Right ventricle myocardium superior (tissue), 1 donor: ENCODE data around the gene EHHADH. TPM values are rescaled to one million over a fixed set of nuclear protein-coding genes. Genes with fewer than 3 reads are reported as not detected.
A peak's percentile ranks its signal among the peaks of the same experiment; 100 is the strongest.

Experiments used
- ATAC-seq: fragments of 200-7000 bp; cut with Tn5 transposase; one replicate; pipeline ENCODE4 v1.9.1; 2020; ENCODE audit warnings: mild to moderate bottlenecking; ENCODE audit not compliant: poor library complexity
- DNase-seq: peaks from one replicate; pipeline ENCODE4 v3.0.0-alpha.2; 2020
- intact Hi-C: fragments of 100-400 bp; cut with DNase I; formaldehyde crosslinking; loops from one replicate; pipeline ENCODE4 v1.11.2; 2022
- microRNA-seq: library from miRNA; unstranded; fragments of <30 nt; microRNA quantifications from one replicate; pipeline ENCODE4 v1.2.0, GENCODE V29; 2020
- total RNA-seq: library from RNA; stranded (reverse); fragmentation: NEBNext Ultra II Directional; extraction: Animal tissue kit (Norgen Biotek cat#: 25700); gene quantifications from one replicate; pipeline ENCODE4 v1.2.1, GENCODE V29; 2021
- donor health status: DM: no; HTN: yes; CAD: no; lungs with severe emphysema.

EHHADH gene
- total RNA-seq, 1 donor from 2014 or later = 18.7 TPM

DNA sequence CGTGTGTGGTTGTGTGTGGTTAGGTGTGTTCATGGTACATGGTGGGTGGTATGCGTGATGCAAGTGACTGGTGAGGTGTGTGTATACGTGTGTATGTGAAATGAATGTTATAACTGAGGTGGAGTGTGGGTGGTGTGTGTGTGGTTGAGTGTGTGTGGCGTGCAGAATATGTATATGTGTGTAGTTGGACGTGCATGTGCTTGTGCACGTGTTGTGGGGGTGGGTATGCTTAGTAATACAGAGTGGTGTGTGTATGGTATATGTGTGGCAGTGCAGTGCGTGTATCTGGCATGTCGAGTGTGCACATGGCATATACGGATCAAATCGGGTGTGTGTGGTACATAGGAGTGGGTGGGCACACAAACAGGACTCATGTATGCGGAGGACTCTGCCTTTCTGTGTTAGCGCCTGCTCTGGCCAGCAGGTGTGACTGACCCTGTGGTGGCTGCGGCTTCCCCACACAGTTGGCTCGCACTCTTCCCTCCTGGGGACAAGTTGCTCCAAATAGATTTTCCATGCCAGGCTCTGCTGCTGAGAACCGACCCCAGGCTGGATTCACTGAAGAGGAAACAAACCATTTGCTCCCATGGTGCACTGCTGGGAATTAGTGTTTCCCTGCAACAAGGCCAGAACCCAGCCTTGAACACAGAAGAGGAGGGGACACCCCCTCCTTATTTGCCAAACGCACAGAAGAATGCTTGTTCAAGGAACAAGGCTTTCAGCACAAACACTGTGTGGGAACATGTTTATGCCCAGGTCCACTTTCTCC is 99.8 kb downstream of the EHHADH start:
- intact Hi-C loops = no loop called here
- no peak for DNase-seq
- no peak for ATAC-seq

DNA sequence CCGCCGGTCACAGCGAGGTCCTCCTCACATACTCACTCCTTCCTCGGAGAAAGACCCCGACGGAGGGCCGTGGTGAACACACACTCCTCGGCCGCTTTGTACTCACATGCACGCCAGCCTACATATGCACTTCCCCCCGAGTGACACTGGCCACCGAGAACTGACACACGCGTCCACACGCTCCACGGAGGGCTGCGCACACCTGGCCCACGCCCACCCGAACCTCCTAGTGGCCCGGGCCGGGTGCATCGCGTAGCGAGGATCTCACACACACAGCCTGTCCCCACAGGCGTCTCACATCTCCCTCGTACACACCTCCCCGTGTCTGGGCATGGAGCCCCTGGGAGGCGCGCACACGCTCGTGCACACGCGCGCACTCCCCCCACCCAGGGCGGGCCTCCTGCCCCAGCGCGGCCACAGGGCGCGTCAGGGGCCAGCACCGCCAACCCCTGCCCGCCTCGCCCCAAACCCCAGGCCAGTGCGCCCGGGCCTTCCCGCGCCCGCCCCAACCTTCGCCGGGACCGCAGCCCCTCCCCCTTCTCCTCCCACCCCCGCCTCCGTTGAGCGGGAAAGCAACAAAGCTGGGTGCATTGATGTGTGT is 100.6 kb downstream of the EHHADH start:
- intact Hi-C loops = no loop called here
- no peak for DNase-seq
- ATAC-seq = peak; percentile 33

DNA sequence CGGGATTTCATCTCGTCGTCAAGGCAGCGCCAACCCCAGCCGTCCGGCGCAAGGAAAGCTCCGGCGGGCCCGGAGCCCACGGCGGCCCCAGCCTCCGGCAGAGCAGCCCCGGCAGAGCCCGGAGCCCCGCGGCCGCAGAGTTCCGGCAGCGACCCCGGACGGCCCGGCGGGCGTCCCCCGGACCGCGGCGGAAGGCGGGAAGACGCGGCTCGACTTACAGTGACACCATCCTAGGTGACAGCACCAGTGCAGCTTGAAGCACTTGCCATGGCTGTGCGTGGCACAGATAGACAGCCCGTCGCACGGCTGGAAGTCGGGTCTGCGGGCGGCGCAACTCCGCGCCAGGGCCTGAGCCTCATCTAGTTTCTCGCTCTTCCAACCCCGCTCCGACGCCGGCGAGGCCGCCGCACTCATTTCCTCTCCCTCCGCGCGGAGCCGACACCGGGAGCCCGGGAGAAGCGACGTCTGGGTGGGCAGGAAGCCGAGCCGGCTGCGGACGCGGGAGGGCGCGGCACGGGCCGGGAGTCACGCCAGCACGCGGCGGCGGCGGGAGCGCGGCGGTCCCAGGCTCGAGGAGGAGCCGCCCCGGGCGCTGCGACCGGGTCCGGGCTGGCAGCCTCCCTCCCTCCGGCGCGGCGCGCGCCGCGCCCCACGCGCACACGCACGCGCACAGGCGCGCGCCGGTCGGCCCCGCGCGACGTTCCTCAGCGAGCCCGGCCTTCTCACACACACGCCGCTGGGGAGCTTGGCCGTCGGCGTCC is 101.3 kb downstream of the EHHADH start, which contains the start of gene C3orf70:
Gene C3orf70 (minus strand): TSS at position 651 of the 761 bp plus-strand sequence. CDS start 237 bp downstream, at position 414.
- intact Hi-C loops = no loop called here
- peak; percentile 82 for DNase-seq
- ATAC-seq = peak; percentile 87

DNA sequence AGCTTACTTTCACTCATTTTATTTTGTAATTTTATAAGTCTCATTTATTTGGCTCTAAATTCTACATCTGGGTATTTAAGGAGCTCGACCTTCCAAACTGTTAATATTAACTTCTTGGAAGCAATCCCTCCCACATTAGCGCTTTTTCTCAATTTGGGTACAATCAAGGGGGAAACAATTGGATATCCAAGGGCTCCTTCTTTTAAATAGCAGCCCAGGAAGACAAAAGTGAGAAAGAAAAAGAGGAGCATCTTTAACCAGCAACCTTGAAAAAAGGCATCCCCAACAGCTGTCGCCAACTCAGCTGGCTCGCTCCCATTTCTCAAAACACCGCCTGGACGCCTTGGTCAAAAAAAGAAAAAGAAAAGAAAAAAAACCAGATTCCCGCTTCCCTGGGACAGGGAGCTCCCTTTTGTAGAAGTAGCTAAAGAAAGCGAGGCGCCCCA is 101.9 kb downstream of the EHHADH start:
- no peak for ATAC-seq
- no peak for DNase-seq
- intact Hi-C loops = no loop called here

DNA sequence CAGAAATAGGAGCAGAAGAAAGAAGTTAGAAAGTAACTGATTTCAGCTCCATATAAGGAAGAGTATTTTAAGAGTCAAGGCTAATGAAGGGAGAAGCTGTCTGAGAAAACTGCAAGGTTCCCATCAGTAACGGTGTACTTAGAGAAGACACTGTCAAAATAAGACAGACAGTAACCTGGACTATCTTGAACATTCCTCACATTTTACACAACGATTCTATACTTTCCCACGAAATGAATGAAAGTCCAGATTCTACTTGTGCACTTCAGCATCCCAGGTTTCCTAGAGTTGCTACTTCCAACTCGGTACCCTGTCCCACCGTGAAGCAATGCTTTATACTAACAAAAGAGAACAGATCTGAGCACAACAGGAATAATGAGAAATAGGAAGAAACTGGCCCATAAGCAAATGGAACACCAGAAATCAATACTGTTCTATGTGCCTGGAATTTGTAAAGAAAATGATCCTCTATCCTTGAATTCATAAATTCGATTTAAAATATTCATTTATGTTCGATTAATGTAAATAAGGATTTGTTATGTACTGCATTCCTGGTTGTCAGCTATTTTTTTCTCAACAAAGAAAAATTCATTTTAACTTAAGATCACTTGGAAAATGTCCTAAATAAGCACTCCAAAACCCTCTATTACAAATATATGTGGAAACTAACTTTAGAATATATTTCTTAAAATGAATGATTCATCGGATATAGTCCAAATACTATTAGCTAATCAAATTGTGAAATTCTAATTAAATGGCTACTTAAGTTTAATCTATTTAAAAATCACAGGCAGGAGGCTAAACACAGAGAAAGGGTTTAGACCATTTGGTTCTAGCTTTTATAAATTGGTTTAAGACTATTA is 102.5 kb downstream of the EHHADH start:
- intact Hi-C loops = no loop called here
- DNase-seq (no peak), ATAC-seq (no peak)

DNA sequence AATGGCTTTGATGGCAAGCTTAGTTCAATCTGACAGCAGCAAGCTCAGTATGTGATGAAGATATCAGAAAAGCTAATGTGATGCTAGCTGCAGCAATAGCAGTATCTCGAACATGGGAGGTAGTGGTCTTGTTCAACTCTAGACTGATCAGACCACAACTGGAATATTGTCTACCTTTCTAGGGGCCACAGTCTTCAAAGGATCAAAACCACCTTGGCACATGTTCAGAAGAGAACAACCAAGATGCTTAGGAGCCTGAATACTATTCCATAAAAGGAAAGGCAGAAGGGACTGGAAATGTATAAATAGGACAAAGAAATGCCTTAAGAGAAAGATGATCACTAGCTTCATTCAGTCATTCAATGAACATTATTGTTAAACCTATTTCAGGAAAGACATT is 103.3 kb downstream of the EHHADH start:
- intact Hi-C loops = no loop called here
- DNase-seq (no peak), ATAC-seq (no peak)

DNA sequence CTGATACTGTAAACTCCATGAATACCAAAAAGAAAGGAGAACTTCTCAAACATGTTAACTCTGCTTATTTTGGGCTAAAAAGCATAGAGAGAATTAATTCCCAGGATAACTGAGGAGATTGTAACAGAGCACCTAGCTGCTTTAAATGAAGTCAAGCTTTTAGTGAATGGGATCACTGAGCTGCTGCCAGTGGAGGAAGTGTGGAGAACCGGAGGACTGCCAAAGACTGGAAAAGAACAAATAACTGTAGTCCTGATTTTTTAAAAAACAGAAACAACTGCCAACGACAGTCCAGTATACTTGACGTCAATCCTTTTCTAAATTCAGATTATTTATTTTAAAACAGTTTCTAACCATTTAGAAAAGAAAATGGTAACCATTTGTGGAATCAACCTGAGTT is 104.3 kb downstream of the EHHADH start:
- DNase-seq (no peak), ATAC-seq (no peak)
- intact Hi-C loops = no loop called here

DNA sequence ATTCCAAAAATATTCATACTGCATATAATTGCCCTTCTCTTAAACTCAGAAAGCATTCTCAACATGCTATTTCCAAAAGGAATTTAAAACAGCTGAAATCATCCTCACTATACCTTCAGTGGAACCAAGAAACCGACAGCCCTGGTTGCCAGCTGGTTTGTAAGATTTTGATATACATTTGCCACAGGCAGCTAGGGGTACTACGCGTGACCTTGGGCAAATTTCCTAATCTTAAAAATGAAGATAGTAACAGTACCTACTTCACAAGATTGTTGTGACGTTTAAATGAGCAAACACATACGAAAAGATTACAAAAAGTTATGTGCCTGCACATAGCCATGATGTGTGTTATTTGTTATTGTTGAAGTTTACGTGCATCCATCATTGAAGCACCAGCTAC is 108.3 kb downstream of the EHHADH start:
- no peak for DNase-seq
- ATAC-seq = no peak
- intact Hi-C loops = no loop called here

DNA sequence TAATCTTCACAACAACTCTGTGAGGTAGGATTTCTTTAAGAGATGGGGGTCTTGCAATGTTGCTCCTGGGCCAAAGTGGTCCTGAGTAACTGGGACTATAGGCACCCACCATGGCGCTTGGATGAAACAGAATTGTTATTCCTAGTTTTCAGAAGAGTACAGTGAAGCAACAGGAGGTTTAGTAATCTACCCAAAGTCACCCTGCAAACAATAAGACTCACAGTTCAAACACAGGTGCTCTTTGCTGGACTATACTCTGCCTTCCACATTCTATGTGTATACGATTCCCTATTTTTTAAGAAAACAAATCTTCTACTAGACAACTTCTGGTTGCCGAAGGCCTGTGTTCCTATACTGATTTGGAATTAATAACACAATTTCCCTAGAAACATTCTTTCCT is 109.1 kb downstream of the EHHADH start:
- DNase-seq = no peak
- intact Hi-C loops = no loop called here
- ATAC-seq = no peak

Small RNA genes within 50 kb of the gene (microRNA-seq; reads per million reads assigned to microRNA genes)
- gene MIR5588 = not detected

Other genes starting within 250 kb of the EHHADH start
- 1.5 TPM for gene C3orf70, start 101.0 kb downstream of the EHHADH start, total RNA-seq
- gene MAP3K13, start 109.1 kb upstream of the EHHADH start, total RNA-seq = 7.6 TPM
- gene TMEM41A, start 245.0 kb upstream of the EHHADH start, total RNA-seq = 9.2 TPM